ENCODE measurements around the gene GARNL3.

GARNL3 gene

GRCh38 chr9:127333221-127334064 lies 68.9 kb downstream of the GARNL3 start:
- TF ChIP-seq CTCF (IDR thresholded peaks at IDR 0.05; ENCODE audit: low read length), result no peak
- TF ChIP-seq EZH2 (IDR thresholded peaks at IDR 0.05; ENCODE audit: borderline replicate concordance, low read length), result no peak
- Histone ChIP-seq H3K9me2 (ENCODE audit: low read depth, low read length) (no peaks in the 10 kb centered on the region), H3K9me3 (ENCODE audit: low read length) (no peaks in the 10 kb centered on the region), H3K79me2 (ENCODE audit: insufficient read depth, low read length) (no peaks in the 10 kb centered on the region), H3K27me3 (ENCODE audit: insufficient read depth, low read length) (no peaks in the 10 kb centered on the region), H3F3A (ENCODE audit: insufficient read depth, low read length) (no peaks in the 10 kb centered on the region), H3K4me2 (ENCODE audit: low read length) (no peak overlapping the region), H3K4me1 (ENCODE audit: insufficient read depth, low read length, severe bottlenecking) (no peaks in the 10 kb centered on the region), H2AFZ (ENCODE audit: low read length) (no peak overlapping the region), H3K36me3 (ENCODE audit: insufficient read depth, low read length) (no peaks in the 10 kb centered on the region), H3K4me3 (ENCODE audit: low read depth, low read length, poor library complexity, severe bottlenecking) (no peak overlapping the region), H4K20me1 (ENCODE audit: insufficient read depth, low read length) (no peaks in the 10 kb centered on the region), H3K9ac (ENCODE audit: low read length) (no peak overlapping the region), H3K27ac (ENCODE audit: low read depth, low read length, poor library complexity, severe bottlenecking) (no peak overlapping the region)

- H3K9me2 ChIP-seq (ENCODE audit: low read depth, low read length), result no peaks in the 10 kb centered on the region
- H3K79me2 ChIP-seq (ENCODE audit: insufficient read depth, low read length), result no peaks in the 10 kb centered on the region
- no peaks in the 10 kb centered on the region for H3K9me3 ChIP-seq (ENCODE audit: low read length)
- H2AFZ ChIP-seq (ENCODE audit: low read length), result no peak overlapping the region
- H3K9ac ChIP-seq (ENCODE audit: low read length), result no peak overlapping the region
- H3F3A ChIP-seq (ENCODE audit: insufficient read depth, low read length), result no peaks in the 10 kb centered on the region
- H3K4me1 ChIP-seq (ENCODE audit: insufficient read depth, low read length, severe bottlenecking), result no peaks in the 10 kb centered on the region
- H3K27me3 ChIP-seq (ENCODE audit: insufficient read depth, low read length), result no peaks in the 10 kb centered on the region
- no peak overlapping the region for H3K27ac ChIP-seq (ENCODE audit: low read depth, low read length, poor library complexity, severe bottlenecking)
- no peak overlapping the region for H3K4me3 ChIP-seq (ENCODE audit: low read depth, low read length, poor library complexity, severe bottlenecking)
- no peak overlapping the region for H3K4me2 ChIP-seq (ENCODE audit: low read length)
- H4K20me1 ChIP-seq (ENCODE audit: insufficient read depth, low read length), result no peaks in the 10 kb centered on the region
- TF ChIP-seq EZH2 (IDR thresholded peaks at IDR 0.05; ENCODE audit: borderline replicate concordance, low read length) (no peak), CTCF (IDR thresholded peaks at IDR 0.05; ENCODE audit: low read length) (no peak)
- no peaks in the 10 kb centered on the region for H3K36me3 ChIP-seq (ENCODE audit: insufficient read depth, low read length)
These were observed 70.2 kb downstream of the GARNL3 start for GRCh38 chr9:127334725-127335124.

GRCh38 chr9:127336086-127336485 lies 71.5 kb downstream of the GARNL3 start:
- no peaks in the 10 kb centered on the region for H3K4me1 ChIP-seq (ENCODE audit: insufficient read depth, low read length, severe bottlenecking)
- no peak overlapping the region for H3K4me3 ChIP-seq (ENCODE audit: low read depth, low read length, poor library complexity, severe bottlenecking)
- no peaks in the 10 kb centered on the region for H4K20me1 ChIP-seq (ENCODE audit: insufficient read depth, low read length)
- H3K27ac ChIP-seq (ENCODE audit: low read depth, low read length, poor library complexity, severe bottlenecking), result no peak overlapping the region
- H3F3A ChIP-seq (ENCODE audit: insufficient read depth, low read length), result no peaks in the 10 kb centered on the region
- H3K9ac ChIP-seq (ENCODE audit: low read length), result no peak overlapping the region
- H2AFZ ChIP-seq (ENCODE audit: low read length), result no peak overlapping the region
- H3K79me2 ChIP-seq (ENCODE audit: insufficient read depth, low read length), result no peaks in the 10 kb centered on the region
- no peak for TF ChIP-seq EZH2 (IDR thresholded peaks at IDR 0.05; ENCODE audit: borderline replicate concordance, low read length)
- TF ChIP-seq CTCF (IDR thresholded peaks at IDR 0.05; ENCODE audit: low read length), result no peak
- no peaks in the 10 kb centered on the region for H3K9me2 ChIP-seq (ENCODE audit: low read depth, low read length)
- no peaks in the 10 kb centered on the region for H3K27me3 ChIP-seq (ENCODE audit: insufficient read depth, low read length)
- H3K9me3 ChIP-seq (ENCODE audit: low read length), result no peaks in the 10 kb centered on the region
- H3K4me2 ChIP-seq (ENCODE audit: low read length), result no peak overlapping the region
- H3K36me3 ChIP-seq (ENCODE audit: insufficient read depth, low read length), result no peaks in the 10 kb centered on the region

Data from OCI-LY1 (cell line).